IPS-18c (cell line): ENCODE measurements around the gene CELSR2.

Source experiments
- H3K4me3 ChIP-seq: 2 replicates; pipeline ENCODE4 v1.7.0; 2013; ENCODE audit warnings: low read depth, mild to moderate bottlenecking, low read length, moderate library complexity; ENCODE audit not compliant: insufficient read depth
- H3K9me3 ChIP-seq: one replicate; pipeline ENCODE4 v1.6.1; 2013; ENCODE audit warnings: mild to moderate bottlenecking, low read length, moderate library complexity; ENCODE audit not compliant: control insufficient read depth, insufficient read depth

Gene CELSR2, protein sequence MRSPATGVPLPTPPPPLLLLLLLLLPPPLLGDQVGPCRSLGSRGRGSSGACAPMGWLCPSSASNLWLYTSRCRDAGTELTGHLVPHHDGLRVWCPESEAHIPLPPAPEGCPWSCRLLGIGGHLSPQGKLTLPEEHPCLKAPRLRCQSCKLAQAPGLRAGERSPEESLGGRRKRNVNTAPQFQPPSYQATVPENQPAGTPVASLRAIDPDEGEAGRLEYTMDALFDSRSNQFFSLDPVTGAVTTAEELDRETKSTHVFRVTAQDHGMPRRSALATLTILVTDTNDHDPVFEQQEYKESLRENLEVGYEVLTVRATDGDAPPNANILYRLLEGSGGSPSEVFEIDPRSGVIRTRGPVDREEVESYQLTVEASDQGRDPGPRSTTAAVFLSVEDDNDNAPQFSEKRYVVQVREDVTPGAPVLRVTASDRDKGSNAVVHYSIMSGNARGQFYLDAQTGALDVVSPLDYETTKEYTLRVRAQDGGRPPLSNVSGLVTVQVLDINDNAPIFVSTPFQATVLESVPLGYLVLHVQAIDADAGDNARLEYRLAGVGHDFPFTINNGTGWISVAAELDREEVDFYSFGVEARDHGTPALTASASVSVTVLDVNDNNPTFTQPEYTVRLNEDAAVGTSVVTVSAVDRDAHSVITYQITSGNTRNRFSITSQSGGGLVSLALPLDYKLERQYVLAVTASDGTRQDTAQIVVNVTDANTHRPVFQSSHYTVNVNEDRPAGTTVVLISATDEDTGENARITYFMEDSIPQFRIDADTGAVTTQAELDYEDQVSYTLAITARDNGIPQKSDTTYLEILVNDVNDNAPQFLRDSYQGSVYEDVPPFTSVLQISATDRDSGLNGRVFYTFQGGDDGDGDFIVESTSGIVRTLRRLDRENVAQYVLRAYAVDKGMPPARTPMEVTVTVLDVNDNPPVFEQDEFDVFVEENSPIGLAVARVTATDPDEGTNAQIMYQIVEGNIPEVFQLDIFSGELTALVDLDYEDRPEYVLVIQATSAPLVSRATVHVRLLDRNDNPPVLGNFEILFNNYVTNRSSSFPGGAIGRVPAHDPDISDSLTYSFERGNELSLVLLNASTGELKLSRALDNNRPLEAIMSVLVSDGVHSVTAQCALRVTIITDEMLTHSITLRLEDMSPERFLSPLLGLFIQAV (N-terminal part only)

GRCh38 chr1:109248797-109249629 lies at the start of gene CELSR2:
TSS of gene CELSR2 (plus strand) at chr1:109249539. CDS start at chr1:109250080, 541 bp downstream.
- H3K4me3 ChIP-seq, result peak within 1 kb of the TSS; percentile 55
- H3K9me3 ChIP-seq, result peaks cover 7% of the 10 kb centered on the region

GRCh38 chr1:109199710-109200109 lies 49.6 kb upstream of the CELSR2 start:
- H3K4me3 ChIP-seq, result no peak overlapping the region
- no peaks in the 10 kb centered on the region for H3K9me3 ChIP-seq

DNA sequence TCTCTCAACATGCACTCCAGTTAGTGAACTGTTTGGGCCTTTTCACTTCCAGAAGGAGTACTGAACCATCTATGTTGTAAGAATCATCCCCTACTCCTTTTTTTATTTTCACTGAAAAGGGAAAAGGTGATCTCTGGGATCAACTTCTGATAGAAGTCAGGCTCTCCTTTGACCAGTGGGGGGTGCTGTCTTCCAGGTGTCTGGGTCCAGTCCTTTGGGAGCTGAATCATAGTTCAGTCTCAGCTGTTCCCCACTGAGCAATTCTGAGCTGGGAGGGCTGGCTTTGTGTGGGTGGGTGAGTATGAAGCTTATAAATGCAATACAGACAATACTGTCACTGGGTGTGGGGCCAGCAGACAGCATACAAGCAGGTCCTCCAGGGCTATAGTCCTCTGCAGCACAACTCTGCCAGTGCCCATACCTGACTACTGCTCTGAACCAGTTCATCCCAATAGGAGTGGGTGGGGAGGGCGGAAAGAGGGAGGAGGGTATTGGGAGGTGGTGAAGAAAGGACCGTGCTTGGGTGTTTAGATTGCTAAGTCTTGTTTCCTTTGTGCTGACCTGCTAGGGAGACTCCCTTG lies 48.1 kb upstream of the CELSR2 start:
- Histone ChIP-seq H3K9me3 (no peaks in the 10 kb centered on the region), H3K4me3 (no peak overlapping the region)

DNA sequence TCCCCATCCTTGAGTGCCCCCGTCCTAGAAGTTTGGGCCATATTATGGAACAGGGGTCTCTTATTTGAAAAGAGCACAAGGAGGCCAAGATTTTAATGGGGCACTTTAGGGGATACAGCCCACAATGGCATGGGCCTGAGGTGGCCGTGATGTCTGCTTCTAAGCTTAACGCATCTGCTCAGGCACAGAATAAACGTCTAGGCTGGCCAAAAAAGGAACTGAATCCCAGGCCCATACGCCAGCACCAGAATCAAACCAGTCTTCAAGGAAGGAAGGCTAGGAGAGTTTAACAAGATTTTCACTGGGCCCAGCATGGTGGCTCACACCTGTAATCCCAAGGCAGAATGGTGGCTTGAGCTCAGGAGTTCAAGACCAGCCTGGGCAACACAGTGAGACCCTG lies 44.9 kb upstream of the CELSR2 start:
- H3K4me3 ChIP-seq, result no peak overlapping the region
- no peaks in the 10 kb centered on the region for H3K9me3 ChIP-seq

- Histone ChIP-seq H3K9me3 (no peaks in the 10 kb centered on the region), H3K4me3 (no peak overlapping the region)
Observed at GRCh38 chr1:109206339-109206738, 43.0 kb upstream of the CELSR2 start.

DNA sequence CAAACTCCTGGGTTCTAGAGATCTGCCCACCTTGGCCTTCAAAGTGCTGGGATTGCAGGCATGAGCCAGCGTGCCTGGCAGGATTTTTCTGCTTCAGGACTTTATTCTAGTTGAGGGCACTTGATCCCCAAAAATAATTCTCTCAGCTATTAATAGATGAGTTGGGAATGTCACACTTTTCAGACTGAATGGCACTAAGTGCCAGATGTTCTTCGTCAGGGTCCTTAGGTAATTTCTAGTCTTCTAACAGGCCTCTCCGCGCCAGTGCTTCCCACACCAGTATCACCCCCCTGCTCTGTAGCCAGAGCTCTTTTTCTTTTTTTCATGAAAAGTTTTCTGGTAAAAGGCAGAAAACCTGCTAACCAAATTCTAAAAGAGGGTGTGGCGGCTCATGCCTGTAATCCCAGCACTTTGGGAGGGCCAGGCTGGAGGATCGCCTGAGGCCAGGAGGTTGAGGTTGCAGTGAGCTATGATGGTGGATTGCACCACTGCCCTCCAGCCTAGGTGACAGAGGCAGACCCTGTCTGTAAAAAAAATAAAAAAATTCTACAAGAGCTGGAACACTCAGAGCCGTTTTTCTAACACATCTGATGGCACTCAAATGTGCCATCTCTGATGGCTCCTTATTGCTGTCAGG lies 41.8 kb upstream of the CELSR2 start:
- Histone ChIP-seq H3K9me3 (no peaks in the 10 kb centered on the region), H3K4me3 (no peak overlapping the region)

GRCh38 chr1:109208394-109208793 lies 40.9 kb upstream of the CELSR2 start:
- H3K4me3 ChIP-seq, result no peak overlapping the region
- no peaks in the 10 kb centered on the region for H3K9me3 ChIP-seq

- Histone ChIP-seq H3K9me3 (no peaks in the 10 kb centered on the region), H3K4me3 (no peak overlapping the region)
Observed at GRCh38 chr1:109208836-109209463, 40.4 kb upstream of the CELSR2 start.

- H3K4me3 ChIP-seq, result no peak overlapping the region
- no peaks in the 10 kb centered on the region for H3K9me3 ChIP-seq
Observed at GRCh38 chr1:109210058-109210457, 39.3 kb upstream of the CELSR2 start.

- no peaks in the 10 kb centered on the region for H3K9me3 ChIP-seq
- peak overlapping the region; percentile 99; the same call in 1 of the 2 replicates for H3K4me3 ChIP-seq
Observed at GRCh38 chr1:109213345-109213823, 36.0 kb upstream of the CELSR2 start.

DNA sequence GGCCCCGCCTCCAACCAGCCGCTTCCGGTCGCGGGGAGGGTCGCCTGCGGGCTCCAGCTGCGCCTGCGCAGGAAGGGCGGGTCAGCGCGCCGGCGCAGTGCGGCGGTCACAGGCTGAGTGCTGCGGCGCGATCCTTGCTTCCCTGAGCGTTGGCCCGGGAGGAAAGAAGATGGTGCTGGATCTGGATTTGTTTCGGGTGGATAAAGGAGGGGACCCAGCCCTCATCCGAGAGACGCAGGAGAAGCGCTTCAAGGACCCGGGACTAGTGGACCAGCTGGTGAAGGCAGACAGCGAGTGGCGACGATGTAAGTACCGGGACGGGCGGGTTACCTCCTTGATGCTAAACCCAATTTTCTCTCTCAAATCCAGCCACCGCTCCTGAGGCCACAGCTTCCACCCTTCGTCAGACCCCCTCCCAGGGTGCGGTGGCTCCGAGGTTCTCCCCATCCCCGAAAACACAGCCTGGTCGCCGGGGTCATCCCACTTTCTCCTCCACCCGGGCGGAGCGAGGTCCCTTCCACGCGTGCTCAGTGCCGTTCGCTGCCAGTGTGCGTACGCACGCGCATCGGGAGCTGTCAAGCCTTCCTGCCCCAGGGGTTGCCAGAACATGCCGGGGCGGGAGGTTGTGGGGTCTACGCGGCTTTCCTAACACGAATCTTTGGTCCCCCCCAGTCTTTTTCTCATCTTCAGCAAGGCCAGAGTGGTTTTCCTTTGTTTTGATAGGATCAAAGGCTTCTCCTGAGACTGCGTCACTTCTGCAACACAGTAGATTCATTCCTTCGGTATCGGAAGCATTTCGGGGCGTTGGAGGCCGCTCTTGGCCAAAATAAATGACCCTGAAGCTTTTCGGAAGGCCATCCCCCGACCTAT lies 35.3 kb upstream of the CELSR2 start, which contains the start of gene SARS1:
Gene SARS1, plus strand, starts transcription at position 95 of the 870 bp plus-strand sequence. Its CDS starts 75 bp downstream, at position 170.
- Histone ChIP-seq H3K4me3 (peak within 1 kb of the TSS; percentile 99), H3K9me3 (no peaks in the 10 kb centered on the region)

DNA sequence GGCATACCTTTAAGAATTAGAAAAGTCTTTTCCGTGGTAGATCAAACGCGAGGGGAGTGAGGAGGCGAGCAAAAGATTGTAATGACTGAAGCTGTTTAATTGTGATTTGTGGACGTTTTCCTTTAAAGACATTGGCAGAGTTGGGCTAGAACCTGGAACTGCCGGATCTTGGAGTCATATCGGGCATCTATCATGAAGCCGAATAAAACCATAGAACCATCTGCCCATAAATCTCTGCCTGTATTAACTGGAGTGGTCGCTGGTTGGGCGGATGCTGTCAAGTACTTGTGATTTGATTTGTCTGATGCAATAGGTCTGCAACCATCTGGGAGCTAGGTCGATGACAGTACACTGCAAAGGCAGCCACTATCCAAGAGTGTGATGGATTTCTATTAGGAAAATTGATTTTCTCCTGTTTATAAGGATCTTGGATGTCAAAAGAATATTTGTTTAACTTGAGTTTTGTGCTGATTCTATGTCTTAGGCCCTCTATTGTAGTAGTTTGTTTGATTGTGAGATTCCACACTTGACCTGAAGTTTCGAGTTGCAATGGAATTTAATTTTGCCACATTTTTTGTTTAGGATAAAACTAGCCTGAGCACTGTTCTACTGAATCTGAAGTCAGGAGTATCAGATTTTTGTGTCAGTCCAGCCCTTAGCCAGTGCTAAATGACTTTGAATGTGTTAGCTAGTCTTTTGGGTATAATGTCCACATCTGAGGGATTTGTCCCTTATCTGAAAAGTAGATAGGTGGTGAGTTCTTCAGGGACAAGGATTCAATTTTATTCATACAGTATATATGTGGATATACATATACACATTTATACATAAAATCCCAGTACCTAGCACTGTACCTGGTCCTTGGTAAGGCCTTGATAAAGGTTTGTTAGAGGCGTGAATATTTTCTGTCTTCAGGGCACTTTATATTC lies 34.4 kb upstream of the CELSR2 start:
- no peaks in the 10 kb centered on the region for H3K9me3 ChIP-seq
- H3K4me3 ChIP-seq, result peak overlapping the region; percentile 99

DNA sequence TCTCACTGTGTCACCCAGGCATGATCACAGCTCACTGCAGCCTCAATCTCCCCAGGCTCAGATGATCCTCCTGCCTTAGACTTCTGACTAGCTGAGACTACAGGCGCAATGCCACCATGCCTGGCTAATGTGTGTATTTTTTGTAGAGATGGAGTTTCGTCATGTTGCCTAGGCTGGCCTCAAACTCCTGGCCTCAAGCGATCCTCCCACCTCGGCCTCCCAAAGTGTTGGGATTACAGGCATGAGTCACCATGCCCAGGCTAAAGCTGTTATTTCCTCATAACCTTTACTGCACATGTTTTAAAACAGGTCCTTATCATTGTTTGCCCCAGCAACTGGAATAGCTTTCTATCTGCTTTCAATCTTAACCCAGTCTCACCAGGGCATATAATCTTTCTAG lies 32.7 kb upstream of the CELSR2 start:
- Histone ChIP-seq H3K4me3 (no peak overlapping the region), H3K9me3 (no peaks in the 10 kb centered on the region)

- no peak overlapping the region for H3K4me3 ChIP-seq
- H3K9me3 ChIP-seq, result no peaks in the 10 kb centered on the region
Observed at GRCh38 chr1:109218516-109218915, 30.8 kb upstream of the CELSR2 start.
